ENCODE data around the gene ADAMTSL1. TPM values are rescaled to one million over a fixed set of nuclear protein-coding genes. Genes with fewer than 3 reads are reported as not detected.

Gene ADAMTSL1
- total and polyA plus RNA-seq, 2 donors from 2014 or later = 3.0 to 27.3 TPM

DNA sequence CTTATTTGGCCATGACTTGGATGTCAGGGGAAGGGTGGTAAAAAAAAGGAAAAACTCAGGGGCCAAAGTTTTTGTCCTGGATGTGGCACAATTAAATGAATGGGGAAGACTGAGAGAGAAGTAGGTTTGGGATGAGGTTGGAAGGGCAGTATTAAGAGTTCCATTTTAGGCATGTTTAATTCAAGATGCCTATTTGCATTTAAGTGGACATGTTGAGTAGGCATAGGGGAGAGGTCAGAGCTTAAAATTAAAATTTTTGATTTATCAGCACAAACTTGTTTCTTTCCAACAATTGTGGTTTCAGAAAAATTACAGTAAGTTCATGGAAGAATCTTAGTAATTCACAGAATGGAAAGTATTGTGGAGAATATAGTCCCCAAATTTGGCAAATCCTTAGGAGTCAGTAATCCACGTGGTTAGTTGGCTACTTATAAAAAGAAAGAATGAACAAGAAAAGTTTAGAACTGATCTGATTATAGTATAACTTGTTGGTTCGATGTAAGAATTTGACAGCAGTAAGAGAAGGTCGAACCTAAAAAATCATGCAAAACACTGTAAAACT lies 293.1 kb downstream of the ADAMTSL1 start:
- intact Hi-C loops (cut with DNase I) = no loop called here
- TF ChIP-seq, protein P1, sequence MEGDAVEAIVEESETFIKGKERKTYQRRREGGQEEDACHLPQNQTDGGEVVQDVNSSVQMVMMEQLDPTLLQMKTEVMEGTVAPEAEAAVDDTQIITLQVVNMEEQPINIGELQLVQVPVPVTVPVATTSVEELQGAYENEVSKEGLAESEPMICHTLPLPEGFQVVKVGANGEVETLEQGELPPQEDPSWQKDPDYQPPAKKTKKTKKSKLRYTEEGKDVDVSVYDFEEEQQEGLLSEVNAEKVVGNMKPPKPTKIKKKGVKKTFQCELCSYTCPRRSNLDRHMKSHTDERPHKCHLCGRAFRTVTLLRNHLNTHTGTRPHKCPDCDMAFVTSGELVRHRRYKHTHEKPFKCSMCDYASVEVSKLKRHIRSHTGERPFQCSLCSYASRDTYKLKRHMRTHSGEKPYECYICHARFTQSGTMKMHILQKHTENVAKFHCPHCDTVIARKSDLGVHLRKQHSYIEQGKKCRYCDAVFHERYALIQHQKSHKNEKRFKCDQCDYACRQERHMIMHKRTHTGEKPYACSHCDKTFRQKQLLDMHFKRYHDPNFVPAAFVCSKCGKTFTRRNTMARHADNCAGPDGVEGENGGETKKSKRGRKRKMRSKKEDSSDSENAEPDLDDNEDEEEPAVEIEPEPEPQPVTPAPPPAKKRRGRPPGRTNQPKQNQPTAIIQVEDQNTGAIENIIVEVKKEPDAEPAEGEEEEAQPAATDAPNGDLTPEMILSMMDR (IDR thresholded peaks at IDR 0.05; ENCODE audit: borderline replicate concordance, extremely low read depth, insufficient read depth) = no peak
- no peak for FAIRE-seq

DNA sequence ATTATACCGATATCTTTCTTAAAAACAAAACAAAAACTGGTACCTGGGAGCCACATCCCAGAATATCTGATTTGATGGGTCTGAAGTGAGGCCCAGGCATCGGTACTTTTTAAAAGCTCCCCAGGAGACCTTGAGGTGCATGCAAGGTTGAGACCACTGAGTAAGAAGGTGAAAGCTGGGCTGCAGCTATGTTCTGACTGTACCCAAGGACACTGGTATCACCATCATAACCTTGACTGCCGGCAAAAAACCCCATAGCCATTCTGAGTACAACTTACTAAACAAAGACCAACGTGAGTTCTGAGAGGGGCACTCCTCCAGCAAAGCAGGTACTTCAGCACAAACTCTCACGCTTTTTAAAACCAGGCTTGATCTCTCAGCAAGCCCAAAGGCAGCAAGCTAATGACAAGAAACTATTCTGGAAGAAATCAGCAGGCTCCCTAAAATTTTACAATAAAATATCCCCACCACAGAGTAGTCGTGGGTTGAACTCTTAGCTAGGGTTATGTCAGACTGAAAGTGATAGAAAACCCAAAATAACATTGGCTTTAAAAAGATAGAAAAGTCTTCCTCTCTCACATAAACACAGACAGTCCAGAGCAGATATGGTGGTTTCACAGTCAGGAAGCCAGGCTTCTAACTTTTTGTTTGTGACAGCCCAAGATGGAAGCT lies 295.1 kb downstream of the ADAMTSL1 start:
- DNase-seq = no peak
- no peaks in the 10 kb centered on the region for H3K27me3 ChIP-seq (ENCODE audit: control insufficient read depth, insufficient read depth, low read length)
- no peak overlapping the region for H3K4me3 ChIP-seq (ENCODE audit: low read length in 3 of 3)
- no peaks in the 10 kb centered on the region for H3K36me3 ChIP-seq (ENCODE audit: control insufficient read depth in 2 of 3, insufficient read depth in 3 of 3, low read length in 3 of 3)
- TF ChIP-seq, protein P1 (IDR thresholded peaks at IDR 0.05; ENCODE audit: borderline replicate concordance, extremely low read depth, insufficient read depth) = no peak
- no peak for FAIRE-seq
- H3K4me1 ChIP-seq (ENCODE audit: control insufficient read depth in 2 of 3, insufficient read depth in 2 of 3, low read depth in 1 of 3, low read length in 3 of 3) = no peaks in the 10 kb centered on the region
- H3K9ac ChIP-seq (ENCODE audit: low read length in 3 of 3) = no peak overlapping the region
- H3K9me3 ChIP-seq (ENCODE audit: control insufficient read depth in 2 of 3, insufficient read depth in 1 of 3, low read length in 3 of 3) = no peaks in the 10 kb centered on the region
- intact Hi-C loops (cut with DNase I) = no loop called here
- H3K27ac ChIP-seq (ENCODE audit: low read depth in 2 of 2, low read length in 2 of 2) = no peak overlapping the region

More for the DNA sequence above, 293.1 kb downstream of the ADAMTSL1 start:
- H3K4me1 ChIP-seq (ENCODE audit: control insufficient read depth in 2 of 3, insufficient read depth in 2 of 3, low read depth in 1 of 3, low read length in 3 of 3) = no peaks in the 10 kb centered on the region
- H3K36me3 ChIP-seq (ENCODE audit: control insufficient read depth in 2 of 3, insufficient read depth in 3 of 3, low read length in 3 of 3) = no peaks in the 10 kb centered on the region
- H3K27me3 ChIP-seq (ENCODE audit: control insufficient read depth, insufficient read depth, low read length) = no peaks in the 10 kb centered on the region
- no peaks in the 10 kb centered on the region for H3K9me3 ChIP-seq (ENCODE audit: control insufficient read depth in 2 of 3, insufficient read depth in 1 of 3, low read length in 3 of 3)
- H3K4me3 ChIP-seq (ENCODE audit: low read length in 3 of 3) = no peak overlapping the region
- no peak overlapping the region for H3K27ac ChIP-seq (ENCODE audit: low read depth in 2 of 2, low read length in 2 of 2)
- H3K9ac ChIP-seq (ENCODE audit: low read length in 3 of 3) = no peak overlapping the region
- no peak for DNase-seq

DNA sequence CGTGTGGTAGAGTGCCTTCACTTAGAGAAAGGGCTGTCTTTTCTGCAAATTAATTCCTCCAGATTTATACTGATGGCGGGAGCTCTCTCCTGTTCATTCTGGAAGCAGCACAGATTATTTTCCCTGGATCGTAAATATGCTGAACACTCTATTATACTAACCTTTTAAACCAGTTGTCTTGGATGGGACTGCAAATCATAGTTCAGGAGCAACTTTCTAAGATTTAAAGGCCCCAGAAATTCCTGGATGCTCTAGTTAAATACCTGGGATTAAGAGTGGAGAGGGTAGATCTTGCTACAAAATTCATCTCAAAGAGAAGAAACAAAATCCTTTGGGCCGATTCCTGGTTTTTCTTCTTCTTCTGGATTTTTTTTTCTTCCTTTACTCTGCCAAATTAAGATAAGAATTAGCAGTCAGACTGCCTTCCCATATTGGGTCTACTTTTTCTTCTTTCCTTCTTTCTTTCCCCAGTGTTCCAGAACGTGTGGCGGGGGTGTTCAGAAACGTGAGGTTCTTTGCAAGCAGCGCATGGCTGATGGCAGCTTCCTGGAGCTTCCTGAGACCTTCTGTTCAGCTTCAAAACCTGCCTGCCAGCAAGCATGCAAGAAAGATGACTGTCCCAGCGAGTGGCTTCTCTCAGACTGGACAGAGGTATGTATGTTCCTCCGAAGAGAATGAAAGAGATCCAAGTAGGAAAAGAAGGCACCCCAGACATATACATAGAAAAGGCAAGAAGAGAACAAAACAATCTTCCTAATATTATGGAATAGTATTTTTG lies 296.4 kb downstream of the ADAMTSL1 start:
- Histone ChIP-seq H3K4me3 (ENCODE audit: low read length in 3 of 3) (no peak overlapping the region), H3K4me1 (ENCODE audit: control insufficient read depth in 2 of 3, insufficient read depth in 2 of 3, low read depth in 1 of 3, low read length in 3 of 3) (no peaks in the 10 kb centered on the region), H3K27ac (ENCODE audit: low read depth in 2 of 2, low read length in 2 of 2) (no peak overlapping the region), H3K9ac (ENCODE audit: low read length in 3 of 3) (no peak overlapping the region), H3K27me3 (ENCODE audit: control insufficient read depth, insufficient read depth, low read length) (no peaks in the 10 kb centered on the region), H3K9me3 (ENCODE audit: control insufficient read depth in 2 of 3, insufficient read depth in 1 of 3, low read length in 3 of 3) (no peaks in the 10 kb centered on the region), H3K36me3 (ENCODE audit: control insufficient read depth in 2 of 3, insufficient read depth in 3 of 3, low read length in 3 of 3) (no peaks in the 10 kb centered on the region)
- intact Hi-C loops (cut with DNase I) = no loop called here
- DNase-seq (no peak), FAIRE-seq (no peak)
- TF ChIP-seq, protein P1 (IDR thresholded peaks at IDR 0.05; ENCODE audit: borderline replicate concordance, extremely low read depth, insufficient read depth) = no peak
